Activated CD4-positive, alpha-beta T cell treated with anti-CD3 and anti-CD28 coated beads, Interleukin-2, amount 50 U/mL, for 24 hours (primary cell): ENCODE measurements around the gene SHISA6.
"Not testable (repeated sequence)": the region's sequence is repeated elsewhere in the genome, so short reads cannot be mapped to it uniquely, and the experiment has no call there.

Experiments used
- DNase-seq, 2 donors: peaks; one replicate each; pipeline ENCODE4 v3.0.0-alpha.2; 2020; ENCODE audit warnings: low read depth in 1 of 2, low spot score in 1 of 2

The SHISA6 gene

DNA sequence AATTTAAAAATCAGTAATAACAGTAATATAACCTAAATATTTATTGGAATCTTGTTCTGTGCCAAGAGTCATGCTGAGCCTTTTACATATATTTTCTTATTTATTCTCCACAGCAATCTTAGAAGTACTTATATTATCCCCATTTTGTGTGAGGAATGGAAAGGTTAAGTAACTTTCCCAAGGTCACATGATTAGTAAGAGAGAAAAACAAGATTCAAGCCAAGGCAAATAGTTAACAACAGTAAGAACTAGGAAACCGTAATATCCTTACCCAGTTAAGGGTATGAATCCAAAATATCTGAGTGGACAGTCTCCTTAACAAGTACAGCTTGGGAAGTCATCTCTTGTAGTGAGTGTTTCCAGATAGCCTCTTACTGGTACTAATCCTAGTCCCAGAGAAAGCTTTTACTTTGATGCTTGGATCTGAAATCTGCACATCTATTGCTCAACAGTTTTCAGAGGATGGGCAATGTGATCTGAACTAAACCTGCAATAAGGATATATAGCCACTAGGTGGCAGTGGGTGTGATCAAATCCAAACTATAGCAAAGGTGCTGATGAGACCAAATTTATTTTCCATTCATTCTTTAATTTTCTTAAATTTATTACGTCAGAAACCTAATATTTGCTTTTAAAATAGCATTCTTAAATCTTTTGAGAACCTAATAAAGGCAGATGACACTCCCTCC, 23.3 kb downstream of the SHISA6 start:
- no peak for DNase-seq

DNA sequence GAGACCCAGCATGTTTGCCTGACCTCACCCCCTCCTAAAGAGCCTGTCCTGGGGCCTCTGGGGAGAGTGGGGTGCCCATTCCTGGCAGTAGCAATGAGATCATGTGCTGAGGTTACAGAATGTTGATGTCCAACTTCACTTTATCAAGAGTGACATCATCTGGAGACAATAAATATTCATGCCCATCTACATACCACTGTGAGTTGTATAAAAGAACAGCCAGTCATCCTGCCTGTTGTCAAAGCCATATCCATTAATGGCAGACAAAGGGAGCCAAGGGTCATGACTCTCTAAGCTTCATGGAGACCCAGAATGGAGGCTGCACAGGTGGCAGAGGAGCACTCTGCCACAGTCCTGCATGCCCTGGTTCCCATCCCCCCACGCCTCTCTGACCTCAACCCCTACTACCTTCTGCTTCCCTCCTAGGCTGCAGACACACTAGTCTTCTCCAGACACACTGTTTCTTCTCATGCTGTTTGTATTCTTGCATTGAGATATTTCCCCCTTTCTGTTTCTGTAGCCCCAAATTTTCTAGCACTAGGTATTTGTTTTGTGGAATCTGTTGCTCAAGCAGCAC, 27.1 kb downstream of the SHISA6 start:
- no peak for DNase-seq

DNA sequence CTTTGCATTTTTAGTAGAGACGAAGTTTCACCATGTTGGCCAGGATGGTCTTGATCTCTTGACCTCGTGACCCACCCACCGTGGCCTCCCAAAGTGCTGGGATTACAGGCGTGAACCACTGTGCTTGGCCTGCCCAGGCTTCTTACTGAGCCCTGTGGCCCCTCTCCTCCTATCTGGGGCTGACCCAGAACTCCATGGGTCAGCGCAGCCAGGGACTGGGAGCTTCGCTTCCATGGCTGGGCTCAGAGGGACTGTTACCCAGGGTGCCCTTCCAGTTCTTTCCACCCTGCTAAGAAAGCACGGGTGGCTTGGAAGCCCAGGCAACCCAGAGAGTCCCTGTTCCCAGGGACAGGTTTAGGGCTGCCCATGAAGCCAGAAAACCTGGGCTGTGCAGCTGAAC, 28.2 kb downstream of the SHISA6 start:
- DNase-seq, result no peak

DNA sequence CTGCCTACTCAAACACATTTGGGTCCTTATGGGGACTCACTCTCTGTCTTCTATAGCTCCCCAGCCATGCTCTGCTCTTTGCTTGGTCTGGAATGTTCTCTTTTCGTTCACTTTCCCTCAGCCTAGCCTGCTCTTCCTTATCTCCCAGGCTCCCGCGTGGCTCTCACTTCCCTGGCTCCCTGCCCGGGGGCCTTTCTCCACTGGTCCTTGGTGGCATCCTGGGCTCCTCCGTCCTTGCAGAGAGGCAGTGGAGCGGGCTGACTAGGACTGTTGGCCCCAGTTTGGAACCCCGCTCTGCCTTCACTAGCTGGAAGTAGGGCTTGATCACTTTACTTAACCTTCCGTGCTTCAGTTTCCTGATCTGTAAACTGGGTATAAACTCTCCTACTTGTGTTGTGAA, 31.2 kb downstream of the SHISA6 start:
- DNase-seq, result no peak

DNA sequence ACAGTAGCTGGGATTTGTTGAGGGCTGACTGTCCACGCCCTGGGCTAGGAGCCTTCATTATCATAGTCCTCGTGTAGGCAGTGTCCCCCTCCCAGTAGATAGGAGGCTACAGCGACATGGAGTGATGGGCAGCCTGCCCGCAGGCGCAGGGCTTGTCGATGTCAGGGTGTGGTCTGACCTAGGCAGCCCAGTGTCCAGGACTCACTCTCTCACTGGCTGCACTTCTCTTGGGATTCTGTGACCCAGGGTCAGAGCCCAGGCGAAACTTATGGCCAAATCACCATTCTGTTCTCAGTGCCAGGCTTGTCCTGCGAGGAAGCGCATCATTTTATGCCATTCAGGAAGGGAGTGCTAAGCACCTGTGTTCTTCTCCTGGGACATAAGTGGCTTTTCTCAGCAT, 32.6 kb downstream of the SHISA6 start:
- no peak for DNase-seq

DNA sequence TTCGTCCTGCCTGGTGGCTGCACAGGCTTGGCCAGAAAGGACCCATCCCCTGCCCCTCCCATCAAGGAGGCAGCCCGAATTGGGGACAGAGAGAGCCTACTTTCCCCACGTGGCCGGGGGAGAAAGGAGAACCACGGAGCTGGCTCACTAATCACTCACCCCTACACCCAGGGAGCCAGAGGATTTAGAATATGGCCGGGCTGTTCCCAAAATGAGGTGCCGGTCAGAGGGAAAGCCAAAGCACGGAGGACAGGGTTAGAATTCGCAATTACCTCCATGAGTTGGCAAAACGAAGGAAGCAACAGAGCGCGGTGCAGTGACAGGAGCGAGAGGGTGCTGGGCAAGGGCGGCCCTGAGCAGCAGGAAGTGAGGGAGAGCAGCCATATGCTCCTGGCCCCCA, 33.1 kb downstream of the SHISA6 start:
- no peak for DNase-seq

DNA sequence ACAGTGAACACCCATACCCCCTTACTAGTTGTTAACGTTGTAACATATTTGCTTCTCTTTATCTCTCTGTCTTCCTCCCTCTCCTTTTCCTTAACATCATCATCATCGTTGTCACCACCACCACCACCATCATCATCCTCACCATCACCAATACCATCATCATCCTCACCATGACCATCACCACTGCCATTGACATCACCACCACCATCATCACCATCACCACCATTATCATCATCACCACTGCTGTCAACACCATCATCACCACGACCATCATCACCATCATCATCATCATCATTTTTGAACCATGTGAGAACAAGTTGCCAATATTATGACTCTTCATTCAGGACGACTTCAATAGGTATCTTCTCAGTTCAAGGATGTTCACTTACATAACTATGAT, 35.5 kb downstream of the SHISA6 start:
- no peak for DNase-seq

DNA sequence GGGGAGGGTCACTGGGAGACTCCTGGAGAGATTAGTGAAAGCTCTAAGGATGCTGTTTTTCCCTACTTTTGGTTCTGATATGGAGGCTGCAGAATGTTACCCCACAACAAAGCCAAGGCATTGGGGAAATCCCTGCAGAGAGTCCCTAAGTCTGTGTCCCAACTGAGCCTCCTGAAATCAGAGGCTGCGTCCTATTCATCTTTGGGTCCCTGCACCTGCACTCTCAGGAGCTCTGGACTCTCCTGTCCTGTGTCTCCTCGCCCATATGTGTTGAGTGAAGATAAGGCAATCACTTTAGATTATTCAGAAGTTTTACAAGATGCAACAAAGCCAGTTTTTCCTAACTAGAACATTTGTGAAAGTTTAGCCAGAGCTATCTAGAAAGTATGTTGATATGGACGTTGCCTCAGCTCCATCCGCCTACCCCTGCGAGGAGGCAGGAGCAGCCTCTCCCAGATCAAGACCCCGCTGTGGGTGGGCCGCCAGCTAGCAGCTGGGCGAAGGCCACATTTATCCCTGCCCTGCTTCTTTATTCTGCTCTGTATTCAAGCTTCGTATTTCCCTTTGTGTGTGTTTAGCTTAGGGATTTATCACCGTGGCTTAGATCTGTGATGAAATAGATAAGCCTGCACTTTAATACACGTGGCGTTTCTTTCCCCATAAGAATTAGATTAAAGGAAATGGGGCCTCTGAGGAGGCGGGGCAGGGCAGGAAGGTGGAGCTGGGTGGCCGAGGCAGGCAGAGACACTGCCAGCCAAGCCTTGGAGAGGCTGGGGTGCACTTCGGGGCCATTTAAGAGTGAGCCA, 37.4 kb downstream of the SHISA6 start:
- DNase-seq, result no peak

DNA sequence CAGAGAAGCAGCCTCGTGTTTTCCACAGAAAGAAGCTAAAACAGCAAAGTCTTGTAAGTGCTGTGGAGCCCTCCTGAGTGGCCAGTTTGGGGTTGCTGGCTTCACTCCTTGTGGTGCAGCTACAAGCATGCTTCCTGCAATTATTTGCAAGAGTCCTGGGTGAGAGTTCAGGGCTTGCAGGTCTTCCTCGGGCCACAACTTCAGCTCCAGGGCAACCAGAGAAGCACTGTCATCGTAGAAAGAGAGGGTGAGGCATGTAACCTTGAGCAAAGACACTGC, 37.9 kb downstream of the SHISA6 start:
- DNase-seq, result no peak

DNA sequence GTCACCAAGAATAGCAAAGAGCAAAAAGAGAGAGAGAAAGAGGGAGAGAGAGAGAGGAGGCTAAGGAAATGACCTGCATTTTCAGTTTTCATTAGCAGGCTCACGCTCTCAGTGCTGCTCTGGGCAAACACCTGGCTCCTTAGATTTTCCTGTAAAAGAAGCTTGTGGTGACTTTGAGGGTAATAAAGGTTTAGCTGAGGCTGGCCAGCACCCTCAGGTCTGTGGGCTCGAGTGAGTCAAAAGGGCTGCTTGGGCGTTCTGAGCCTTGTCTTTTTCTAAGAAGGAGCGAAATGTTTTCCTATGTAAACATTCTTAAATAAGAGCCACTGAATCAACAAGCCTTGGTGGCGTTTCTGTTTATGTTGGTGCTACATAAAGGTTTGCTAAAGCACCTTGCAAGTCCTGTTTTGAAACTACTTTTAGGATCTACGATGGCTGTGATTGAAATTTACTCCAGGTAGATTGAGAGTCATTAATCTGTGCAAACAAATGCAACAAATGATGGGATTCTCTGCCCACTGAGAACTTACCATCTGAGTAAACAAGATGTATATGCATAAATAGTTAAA, 38.8 kb downstream of the SHISA6 start:
- no peak for DNase-seq

DNA sequence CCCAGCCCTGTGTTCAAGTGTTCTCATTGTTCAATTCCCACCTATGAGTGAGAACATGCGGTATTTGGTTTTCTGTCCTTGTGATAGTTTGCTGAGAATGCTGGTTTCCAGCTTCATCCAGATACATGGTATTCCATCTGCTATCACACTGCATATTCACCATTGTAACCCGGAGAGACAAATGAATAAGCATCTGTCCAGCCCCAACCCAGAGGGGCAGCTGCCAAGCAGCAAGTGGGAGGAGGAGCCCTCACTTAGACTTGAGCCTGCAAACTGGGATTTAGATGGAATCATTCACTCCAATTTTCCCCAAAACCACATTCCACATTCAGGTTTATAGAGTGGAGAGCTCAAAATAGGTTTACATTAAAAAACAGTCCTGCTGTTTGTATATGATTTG, 41.6 kb downstream of the SHISA6 start:
- no peak for DNase-seq

DNA sequence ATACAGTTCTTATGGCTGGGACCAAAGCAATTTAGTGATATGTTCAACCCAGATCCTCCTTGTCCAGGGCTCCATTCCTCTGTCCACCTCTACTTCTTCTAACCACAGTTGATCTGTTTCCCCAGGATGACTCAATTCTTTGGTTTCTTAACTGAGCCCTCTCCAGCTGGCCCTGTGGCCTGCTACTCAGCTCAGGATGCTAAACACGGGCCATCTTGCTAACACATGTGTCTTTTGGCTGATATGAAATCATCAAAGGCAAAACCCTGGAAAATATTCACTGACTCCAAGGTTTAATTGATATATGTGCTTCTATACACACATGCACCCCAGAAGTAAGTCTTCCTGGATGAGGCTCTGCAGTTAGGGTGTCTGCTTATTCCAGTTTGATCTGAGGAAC, 43.8 kb downstream of the SHISA6 start:
- no peak for DNase-seq

DNA sequence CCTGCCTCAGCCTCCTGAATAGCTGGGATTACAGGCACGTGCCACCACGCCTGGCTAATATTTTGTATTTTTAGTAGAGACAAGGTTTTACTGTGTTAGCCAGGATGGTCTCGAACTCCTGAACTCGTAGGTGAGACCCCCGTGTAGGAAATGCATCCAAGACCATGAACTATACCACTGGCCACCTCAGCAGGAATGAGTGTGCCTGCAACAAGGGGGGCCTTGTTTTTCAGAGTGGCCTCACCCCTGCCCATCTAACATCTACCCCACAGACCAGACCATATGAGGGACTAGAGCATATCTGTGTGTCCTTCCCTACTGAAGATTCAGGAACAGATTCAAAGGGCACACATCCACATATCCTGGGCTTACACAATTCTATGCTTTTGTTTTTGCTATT, 44.9 kb downstream of the SHISA6 start:
- no peak for DNase-seq

DNA sequence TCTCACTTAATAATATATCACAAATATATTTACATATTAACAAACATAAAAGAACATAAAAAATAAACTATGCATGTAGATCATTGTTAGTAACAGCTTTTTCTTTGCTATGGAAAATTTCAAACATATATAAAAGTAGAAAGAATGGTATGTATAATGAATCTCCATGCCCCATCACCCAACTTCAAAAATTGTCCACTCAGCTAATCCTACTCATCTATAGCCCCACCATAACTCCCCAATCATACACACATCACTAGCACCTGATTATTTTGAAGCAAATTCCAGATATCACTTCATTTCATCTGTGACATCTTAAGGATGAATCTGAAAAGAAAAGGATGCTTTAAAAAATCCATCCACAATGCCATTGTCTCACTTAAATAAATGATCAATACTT, 46.8 kb downstream of the SHISA6 start:
- DNase-seq, result no peak

DNA sequence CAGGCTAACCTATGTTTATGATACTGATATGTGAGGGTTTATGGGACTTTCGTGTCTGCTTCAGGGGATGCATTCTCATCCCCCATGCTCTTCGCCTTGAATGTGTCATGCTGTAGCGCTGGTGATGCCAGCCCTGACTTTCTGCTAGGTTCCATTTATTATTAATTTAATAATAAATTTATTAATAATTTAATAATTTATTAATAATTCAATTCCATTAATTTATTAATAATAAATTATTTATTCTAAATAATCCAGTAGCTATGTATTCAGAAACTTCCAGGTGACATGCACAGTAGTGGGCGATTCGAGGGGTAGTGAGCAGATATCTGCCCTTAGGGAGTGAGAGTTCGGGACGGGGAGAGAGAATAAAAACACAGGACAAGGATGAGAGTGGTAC, 49.8 kb downstream of the SHISA6 start:
- DNase-seq, result no peak

DNA sequence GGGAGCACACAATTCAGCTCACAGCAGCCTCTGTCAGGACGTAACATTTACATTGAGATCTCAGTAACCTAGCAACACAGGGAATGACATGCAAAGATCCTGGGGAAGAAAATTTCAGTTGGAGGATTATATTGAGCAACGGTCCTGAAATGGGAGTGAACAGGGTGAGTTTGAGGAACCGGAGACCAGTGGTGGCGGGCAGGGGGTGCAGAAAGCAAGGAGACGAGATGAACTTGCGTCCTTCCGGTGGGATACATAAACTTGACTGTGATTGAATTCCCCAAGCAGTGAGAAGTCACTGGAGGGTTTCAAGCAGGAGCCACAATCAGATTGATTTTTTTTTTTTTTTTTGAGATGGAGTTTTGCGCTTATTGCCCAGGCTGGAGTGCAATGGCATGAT, 51.5 kb downstream of the SHISA6 start:
- no peak for DNase-seq

DNA sequence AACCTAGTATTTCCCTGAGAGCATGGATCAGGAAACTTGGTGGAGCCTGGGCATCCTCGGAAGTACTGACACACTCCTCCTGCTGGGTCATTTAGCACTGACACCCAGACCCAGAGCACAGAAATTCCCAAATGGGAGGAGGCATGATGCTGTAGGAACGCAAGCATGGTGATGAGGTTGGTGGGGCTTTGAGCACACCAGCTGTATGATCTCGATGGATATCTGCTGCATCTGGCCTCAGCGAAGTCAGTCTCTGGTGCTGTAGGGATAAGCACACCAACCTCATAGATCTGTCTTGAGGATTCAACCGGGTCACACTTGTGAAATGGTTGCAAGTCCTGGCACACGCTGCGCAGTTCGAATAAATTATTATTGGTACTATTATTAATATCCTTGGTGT, 52.5 kb downstream of the SHISA6 start:
- no peak for DNase-seq

DNA sequence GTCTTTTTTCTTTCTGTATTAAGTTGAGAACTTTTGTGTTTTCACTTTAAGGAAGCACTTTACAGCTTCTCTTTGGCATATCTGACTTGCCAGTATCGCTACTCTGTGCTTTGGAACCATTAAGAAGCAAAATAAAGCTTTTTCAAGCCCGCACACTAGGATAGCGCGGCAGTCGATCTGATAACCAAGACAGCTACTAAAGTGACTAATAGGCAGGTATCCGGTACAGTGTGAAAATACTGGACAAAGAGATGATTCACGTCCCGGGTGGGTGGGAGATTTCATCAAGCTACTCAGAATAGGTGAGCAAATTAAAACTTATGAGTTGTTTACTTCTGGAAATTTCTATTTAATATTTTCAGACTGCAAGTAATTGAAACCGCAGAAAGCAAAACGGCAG, 53.8 kb downstream of the SHISA6 start:
- DNase-seq, result no peak

DNA sequence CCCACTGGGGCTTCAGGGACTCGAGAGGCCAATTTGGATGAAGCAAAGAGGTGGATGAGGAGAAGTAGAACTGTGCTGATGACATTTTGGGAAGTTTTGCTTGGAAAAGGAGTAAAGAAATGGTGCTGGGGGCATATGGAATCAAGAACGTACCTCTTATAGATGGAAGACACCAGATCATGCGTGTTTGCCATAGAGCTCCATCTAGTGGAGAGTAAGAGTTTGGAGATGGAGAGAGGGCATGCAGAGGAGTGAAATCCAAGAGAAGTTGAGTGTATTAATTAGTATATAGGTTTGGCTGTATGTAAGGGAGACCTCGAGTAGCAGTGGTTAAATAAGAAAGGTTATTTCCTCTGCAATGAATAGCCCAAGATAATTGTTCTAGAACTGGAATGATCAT, 56.0 kb downstream of the SHISA6 start:
- DNase-seq, result no peak

DNA sequence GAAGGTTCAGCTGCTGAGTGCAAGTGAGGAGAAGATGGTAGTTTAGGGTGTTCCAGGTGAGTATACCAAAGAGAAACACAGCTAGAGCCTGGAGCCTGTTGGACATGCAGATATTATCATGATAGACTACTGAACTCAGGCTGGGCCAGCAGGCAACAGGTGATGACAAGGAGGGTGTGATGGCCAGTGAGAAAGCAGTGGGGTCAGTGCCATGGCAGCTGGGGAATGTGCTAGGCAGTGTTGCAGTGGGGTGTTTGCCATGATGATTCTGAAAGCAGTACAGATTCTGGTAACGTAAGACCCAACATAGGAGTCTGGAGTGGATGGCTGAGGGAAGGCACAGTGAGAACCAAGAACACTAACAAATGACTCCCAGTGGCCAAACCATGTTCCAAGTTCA, 57.4 kb downstream of the SHISA6 start:
- DNase-seq, result no peak

DNA sequence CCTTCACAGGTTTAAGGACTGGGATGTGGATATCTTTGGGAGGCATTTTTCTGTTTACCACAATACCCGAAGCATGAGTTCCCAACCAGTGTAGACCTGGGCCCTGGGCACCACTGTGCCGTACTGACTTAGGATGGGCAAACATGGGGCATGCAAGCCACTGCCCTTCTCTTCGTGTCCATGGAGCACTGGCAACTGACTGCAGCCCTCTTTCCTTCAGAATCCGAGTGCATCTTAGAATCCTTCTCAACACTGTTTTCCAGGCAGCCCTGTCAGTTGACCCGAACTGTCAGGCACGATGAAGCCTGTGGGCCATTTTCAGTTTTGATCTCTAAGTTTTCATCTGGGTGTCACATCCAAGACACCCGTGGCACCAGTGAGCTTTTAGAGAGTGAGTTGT, 59.2 kb downstream of the SHISA6 start:
- no peak for DNase-seq

DNA sequence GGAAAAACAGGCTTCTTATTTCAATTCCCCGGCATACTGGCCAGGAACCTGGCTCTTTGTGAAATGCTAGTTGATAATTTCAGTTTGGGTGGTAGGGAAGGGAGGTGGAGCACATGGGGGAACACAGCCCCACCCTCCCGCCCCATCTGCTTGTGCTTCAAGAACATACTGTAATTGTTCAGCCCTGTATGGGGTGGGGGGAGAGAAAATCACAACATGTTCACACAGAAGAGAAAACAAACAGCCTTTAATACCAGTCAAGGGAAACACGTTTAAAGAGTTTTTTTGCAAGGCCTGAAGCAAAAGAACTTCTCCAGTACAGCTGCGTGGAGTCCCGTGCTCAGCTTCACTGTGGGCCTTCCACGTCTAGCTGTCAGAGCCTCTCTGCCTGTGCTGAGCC, 59.7 kb downstream of the SHISA6 start:
- DNase-seq, result no peak

DNA sequence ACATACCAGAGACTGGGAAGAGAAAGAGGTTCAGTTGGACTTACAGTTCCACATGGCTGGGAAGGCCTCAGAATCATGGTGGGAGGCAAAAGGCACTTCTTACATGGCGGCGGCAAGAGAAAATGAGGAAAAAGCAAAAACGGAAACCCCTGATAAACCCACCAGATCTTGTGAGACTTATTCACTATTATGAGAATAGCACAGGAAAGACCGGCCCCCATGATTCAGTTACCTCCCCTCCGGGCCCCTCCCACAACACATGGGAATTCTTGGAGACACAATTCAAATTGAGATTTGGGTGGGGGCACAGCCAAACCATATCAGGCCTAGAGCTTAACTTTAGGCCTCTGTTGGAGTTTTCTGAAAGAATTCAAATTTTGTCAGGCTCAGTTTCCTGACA, 60.9 kb downstream of the SHISA6 start:
- not testable (repeated sequence) for DNase-seq
